GM20000 (cell line): ENCODE data around the gene SLC39A5.

Experiments
- DNase-seq: peaks from one replicate; pipeline ENCODE4 v3.0.0; 2012; ENCODE audit warnings: low spot score
- CTCF ChIP-seq: IDR thresholded peaks from 2 replicates; pipeline ENCODE4 v1.5.1; 2012; ENCODE audit warnings: mild to moderate bottlenecking, control low read depth; ENCODE audit errors: extremely low read depth, missing control alignments

Gene SLC39A5

GRCh38 chr12:56236985-56237384 is 7.1 kb downstream of the SLC39A5 start:
- no peak for DNase-seq
- no peak for TF ChIP-seq CTCF

GRCh38 chr12:56237552-56237951 is 7.7 kb downstream of the SLC39A5 start:
- no peak for TF ChIP-seq CTCF

DNA sequence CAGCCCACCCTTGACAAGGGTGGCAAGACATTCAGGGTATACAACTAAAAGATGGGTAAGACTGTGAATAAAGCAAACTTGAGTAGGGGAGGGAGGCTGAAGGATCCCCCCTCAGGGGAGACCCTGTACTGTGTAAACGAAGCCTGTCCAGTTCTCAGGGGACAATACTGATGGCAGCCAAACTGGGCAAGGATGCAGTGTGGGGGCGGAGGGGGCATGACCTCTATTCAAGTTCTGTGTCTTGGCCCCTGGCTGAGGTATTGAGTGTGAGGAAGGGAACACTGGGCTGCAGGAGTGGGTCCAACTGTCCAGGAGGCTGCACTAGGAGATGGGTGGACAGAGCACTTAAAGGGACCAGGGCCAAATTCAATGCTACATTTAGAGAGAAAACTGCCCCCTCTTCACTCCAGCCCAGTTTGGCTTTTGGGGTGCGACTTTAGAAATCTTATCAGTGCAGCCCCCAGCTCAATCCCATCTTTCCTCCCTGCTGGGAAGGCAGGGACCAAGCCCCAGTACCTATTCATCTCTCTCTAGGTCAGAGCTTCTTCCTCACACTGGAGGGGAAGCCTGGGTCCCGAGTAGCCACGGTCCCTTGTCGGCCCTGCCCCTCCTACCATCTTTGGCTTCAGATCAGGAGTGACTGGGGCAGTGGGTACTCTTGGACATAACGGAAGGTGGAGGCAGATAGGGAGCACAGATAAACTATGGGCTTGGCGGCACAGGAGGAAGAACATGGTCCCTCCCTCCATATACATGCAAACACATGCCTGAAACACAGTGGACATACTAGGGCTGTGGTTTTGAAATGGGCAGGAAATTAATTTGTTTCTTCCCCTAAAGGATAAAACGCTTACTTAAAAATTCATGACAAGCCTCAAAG is 11.8 kb downstream of the SLC39A5 start:
- TF ChIP-seq CTCF, result no peak
- no peak for DNase-seq

More at GRCh38 chr12:56237552-56237951, 7.7 kb downstream of the SLC39A5 start:
- no peak for DNase-seq

- no peak for TF ChIP-seq CTCF
- DNase-seq, result no peak
Measured at GRCh38 chr12:56242986-56243385, 13.1 kb downstream of the SLC39A5 start.

DNA sequence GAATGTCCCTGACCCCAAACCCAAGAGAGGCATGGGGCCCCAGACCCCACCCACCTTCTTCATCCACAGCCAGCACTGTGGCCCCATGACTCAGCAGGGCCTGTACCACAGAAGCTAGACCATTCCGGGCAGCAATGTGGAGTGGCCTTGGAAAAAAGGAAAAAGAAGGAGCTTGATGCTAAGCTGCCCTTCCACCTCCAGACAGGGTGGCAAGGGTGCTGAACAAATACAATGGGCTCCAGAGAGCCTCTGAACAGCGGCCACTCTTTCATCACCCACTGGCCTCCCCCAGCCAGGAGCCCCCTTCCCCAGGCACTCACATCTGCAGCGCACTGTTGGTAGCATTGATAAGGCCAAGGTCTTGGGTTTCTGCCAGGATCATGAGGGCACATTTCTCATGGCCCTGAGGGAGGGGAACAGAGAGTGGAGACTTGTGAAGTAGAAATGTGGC is 13.9 kb downstream of the SLC39A5 start:
- no peak for TF ChIP-seq CTCF
- DNase-seq, result no peak

- no peak for DNase-seq
- no peak for TF ChIP-seq CTCF
Measured at GRCh38 chr12:56244494-56244893, 14.6 kb downstream of the SLC39A5 start.

DNA sequence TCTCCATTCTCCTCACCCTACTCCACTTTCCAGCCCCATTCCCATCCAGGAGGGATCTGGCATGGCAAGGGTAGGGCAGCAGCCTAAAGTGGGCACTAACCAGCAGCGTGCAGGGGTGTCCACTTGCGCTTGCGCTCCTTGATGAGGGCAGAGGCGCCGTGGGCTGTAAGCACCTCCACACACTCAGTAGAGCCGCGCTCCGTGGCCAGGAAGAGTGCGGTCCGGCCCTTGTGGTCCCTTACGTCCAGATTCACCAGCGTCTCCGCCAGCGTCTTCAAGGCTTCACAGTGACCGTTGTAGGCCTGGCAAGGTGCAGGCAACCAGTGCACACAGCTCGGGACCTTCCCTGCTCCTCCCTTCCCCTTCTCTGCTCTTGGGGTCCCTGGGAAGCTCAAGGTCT is 18.1 kb downstream of the SLC39A5 start:
- DNase-seq, result no peak
- no peak for TF ChIP-seq CTCF
